HEK293T (cell line): ENCODE results near the gene POLDIP2.

ENCODE experiments used
- CTCF ChIA-PET: fragments of 350-600 bp; formaldehyde crosslinking; extraction: SDS; loops from one replicate; lab custom pipeline; 2021; ENCODE audit warnings: antibody characterized with exemption, inconsistent platforms; lab: Yijun Ruan, JAX
- POLR2A ChIA-PET: fragments of 350-600 bp; formaldehyde crosslinking; extraction: SDS; loops from one replicate; lab custom pipeline; 2020; ENCODE audit warnings: antibody characterized with exemption, inconsistent platforms; lab: Yijun Ruan, JAX
- DNase-seq: peaks from one replicate; pipeline ENCODE4 v3.0.0; 2012; ENCODE audit warnings: mixed read lengths; ENCODE audit errors: extremely low spot score
- ARNT ChIP-seq: fragments of 450-650 bp; IDR thresholded peaks from 2 replicates; pipeline ENCODE4 v1.6.1; 2017; ENCODE audit warnings: mild to moderate bottlenecking
- BHLHE40 ChIP-seq: fragments of 450-650 bp; IDR thresholded peaks from 2 replicates; pipeline ENCODE4 v1.6.1; 2016; ENCODE audit warnings: mild to moderate bottlenecking, moderate library complexity, borderline replicate concordance
- CTBP1 ChIP-seq: fragments of 450-650 bp; IDR thresholded peaks from 2 replicates; pipeline ENCODE4 v1.6.1; 2016; ENCODE audit warnings: borderline replicate concordance
- ELF4 ChIP-seq: fragments of 450-650 bp; IDR thresholded peaks from 2 replicates; pipeline ENCODE4 v1.6.1; 2017; ENCODE audit warnings: antibody characterized with exemption
- FOXA1 ChIP-seq: fragments of 450-650 bp; IDR thresholded peaks from 2 replicates; pipeline ENCODE4 v1.6.1; 2016; ENCODE audit warnings: mild to moderate bottlenecking
- FOXK2 ChIP-seq: fragments of 450-650 bp; IDR thresholded peaks from 2 replicates; pipeline ENCODE4 v1.6.1; 2016; ENCODE audit warnings: mild to moderate bottlenecking
- FOXM1 ChIP-seq: fragments of 450-650 bp; IDR thresholded peaks from 2 replicates; pipeline ENCODE4 v1.6.1; 2017; ENCODE audit warnings: mild to moderate bottlenecking, borderline replicate concordance
- HDGF ChIP-seq: fragments of 450-650 bp; IDR thresholded peaks from 2 replicates; pipeline ENCODE4 v1.6.1; 2017; ENCODE audit warnings: antibody characterized with exemption, borderline replicate concordance
- L3MBTL2 ChIP-seq: fragments of 450-650 bp; conservative IDR thresholded peaks from 2 replicates; pipeline ENCODE4 v1.6.1; 2016; ENCODE audit warnings: mild to moderate bottlenecking
- LEF1 ChIP-seq: fragments of 450-650 bp; IDR thresholded peaks from 2 replicates; pipeline ENCODE4 v1.6.1; 2017; ENCODE audit warnings: mild to moderate bottlenecking, borderline replicate concordance
- NFRKB ChIP-seq: fragments of 450-650 bp; IDR thresholded peaks from 2 replicates; pipeline ENCODE4 v1.6.1; 2016; ENCODE audit warnings: mild to moderate bottlenecking, moderate library complexity
- SP1 ChIP-seq: fragments of 450-650 bp; IDR thresholded peaks from 2 replicates; pipeline ENCODE4 v1.6.1; 2017
- SUZ12 ChIP-seq: fragments of 450-650 bp; IDR thresholded peaks from 2 replicates; pipeline ENCODE4 v1.6.1; 2016; ENCODE audit warnings: mild to moderate bottlenecking
- TARDBP ChIP-seq: fragments of 450-650 bp; IDR thresholded peaks from 2 replicates; pipeline ENCODE4 v1.6.1; 2016
- ZNF384 ChIP-seq: fragments of 450-650 bp; IDR thresholded peaks from 2 replicates; pipeline ENCODE4 v1.6.1; 2016
- TF ChIP-seq, protein P1 (sequence below): fragments of 450-650 bp; IDR thresholded peaks from 2 replicates; pipeline ENCODE4 v1.6.1; 2016

The POLDIP2 gene

DNA sequence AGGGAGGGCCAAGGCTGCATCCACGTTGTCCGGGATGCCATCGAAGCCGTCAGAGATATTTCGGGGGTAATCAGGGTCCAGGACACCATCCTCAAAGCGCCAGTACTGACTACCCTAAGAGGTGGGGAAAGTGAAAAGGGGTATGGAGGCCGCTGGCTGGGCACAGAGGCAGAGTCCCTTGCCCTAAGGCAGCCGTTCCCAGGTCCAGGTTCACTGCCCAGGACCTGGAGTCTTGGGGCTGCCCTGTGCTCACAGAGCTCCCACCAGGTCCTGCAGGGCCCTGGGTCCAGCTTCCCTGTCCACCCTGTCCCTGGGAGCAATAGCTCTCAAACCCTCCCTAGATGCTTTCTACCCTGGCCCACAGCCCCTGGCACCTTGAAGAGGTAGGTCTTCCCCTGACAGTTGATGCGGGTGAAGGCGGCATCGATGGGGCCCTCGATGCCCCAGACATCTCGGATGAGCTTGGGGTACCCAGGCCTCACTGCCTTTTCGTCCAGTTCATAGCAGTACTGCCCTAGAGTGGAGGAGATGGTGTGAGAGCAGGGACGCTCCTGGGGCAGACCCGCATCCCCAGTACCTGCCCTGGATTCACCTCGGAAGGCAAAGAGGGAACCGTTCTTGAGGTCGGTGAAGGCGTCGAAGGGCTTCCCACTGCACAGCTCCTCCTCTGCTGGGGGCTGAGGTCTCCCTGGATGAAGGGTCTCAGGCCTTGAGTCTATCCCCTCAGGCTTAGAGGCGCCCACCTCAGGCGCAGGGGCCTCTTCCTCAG, 11.8 kb upstream of the POLDIP2 start:
- no peak for DNase-seq
- POLR2A ChIA-PET = interaction anchor here (1.1 to 6.4 kb wide), 3 partner anchors 12 to 34 kb away, joined by 4 to 64 read pairs (median 17); partner anchors contain the start of genes IFT20, POLDIP2 and TNFAIP1
- CTCF ChIA-PET = interaction anchor here (0.6 to 2.3 kb wide), 2 partner anchors 48 to 483 kb away, joined by 4 to 14 read pairs; no protein-coding TSS in a partner anchor
- TF ChIP-seq HDGF (no peak), ZNF384 (no peak), TARDBP (no peak), BHLHE40 (no peak), NFRKB (no peak), L3MBTL2 (no peak), SP1 (no peak), SUZ12 (no peak), FOXK2 (no peak), ELF4 (no peak), CTBP1 (no peak), FOXM1 (no peak), ARNT (no peak), FOXA1 (no peak), LEF1 (no peak)
- TF ChIP-seq, protein P1, sequence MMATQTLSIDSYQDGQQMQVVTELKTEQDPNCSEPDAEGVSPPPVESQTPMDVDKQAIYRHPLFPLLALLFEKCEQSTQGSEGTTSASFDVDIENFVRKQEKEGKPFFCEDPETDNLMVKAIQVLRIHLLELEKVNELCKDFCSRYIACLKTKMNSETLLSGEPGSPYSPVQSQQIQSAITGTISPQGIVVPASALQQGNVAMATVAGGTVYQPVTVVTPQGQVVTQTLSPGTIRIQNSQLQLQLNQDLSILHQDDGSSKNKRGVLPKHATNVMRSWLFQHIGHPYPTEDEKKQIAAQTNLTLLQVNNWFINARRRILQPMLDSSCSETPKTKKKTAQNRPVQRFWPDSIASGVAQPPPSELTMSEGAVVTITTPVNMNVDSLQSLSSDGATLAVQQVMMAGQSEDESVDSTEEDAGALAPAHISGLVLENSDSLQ = no peak

DNA sequence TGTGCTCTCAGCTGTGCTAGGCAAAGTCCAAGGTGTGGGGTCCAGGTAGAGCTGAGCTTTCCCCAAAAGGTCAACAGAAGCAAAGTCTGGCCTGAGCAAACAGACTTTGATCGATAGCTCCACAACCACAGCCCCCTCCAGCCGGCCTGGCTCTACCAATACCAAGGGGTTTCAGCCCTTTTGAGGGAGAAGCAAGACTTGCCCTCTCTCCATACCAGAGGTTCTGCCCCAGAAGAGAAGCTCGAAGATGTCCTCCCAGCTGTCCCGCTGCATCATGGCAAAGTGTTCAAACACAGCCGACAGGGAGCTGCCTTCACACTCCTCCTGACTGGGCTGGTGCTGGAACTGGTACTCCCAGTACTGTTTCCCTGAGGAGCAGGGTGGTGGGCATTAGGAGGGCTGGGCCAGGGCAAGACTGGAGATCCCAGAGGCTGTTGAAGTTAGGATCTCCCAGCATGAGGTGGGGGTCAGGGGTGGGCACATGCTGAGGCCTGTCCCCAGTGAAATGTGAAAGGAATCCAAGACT, 11.0 kb upstream of the POLDIP2 start:
- TF ChIP-seq CTBP1 = no peak
- no peak for TF ChIP-seq FOXA1
- TF ChIP-seq FOXK2 = no peak
- TF ChIP-seq, protein P1 = no peak
- DNase-seq = no peak
- ChIA-PET POLR2A (interaction anchor here (1.0 to 6.4 kb wide), 3 partner anchors 11 to 37 kb away, joined by 3 to 64 read pairs (median 4); partner anchors contain the start of genes POLDIP2 and TNFAIP1), CTCF (no interaction called here)

DNA sequence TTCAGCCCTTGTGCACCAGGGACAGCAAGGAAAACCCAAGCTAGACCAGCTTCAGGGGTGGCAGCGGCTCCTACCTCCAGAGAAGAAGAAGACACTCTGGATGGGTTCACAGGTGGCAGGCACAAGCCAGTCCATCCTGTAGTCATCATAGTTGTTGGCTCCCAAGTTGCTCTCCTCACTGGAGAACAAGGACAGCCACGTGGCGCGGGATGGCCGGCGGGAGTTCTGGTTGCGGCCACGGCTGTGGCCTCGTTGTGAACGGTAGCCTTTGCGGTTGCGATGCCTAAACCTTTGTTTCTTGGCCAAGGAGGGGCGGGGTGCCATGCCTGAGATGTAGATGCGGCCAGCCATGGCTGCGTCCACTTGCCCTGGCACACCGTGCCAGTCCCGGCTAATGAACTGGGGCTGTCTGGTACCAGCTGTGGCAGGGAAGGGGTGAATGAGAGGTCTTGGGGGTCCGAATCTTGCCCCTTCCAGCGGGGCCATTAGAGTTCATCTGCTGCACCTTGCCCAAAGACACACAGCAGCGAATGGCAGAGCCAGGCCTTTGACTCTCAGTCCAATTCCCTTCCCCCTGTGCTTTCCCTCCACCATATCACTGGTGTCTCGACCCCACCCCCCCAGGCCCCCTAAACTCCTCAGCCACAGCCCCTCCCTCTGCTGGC, 10.4 kb upstream of the POLDIP2 start:
- ChIA-PET CTCF (interaction anchor here (1.8 kb wide), 1 partner anchor 10 kb away, joined by 6 read pairs; the partner anchor contains the start of gene POLDIP2), POLR2A (interaction anchor here (1.0 to 6.4 kb wide), 3 partner anchors 10 to 38 kb away, joined by 3 to 64 read pairs (median 4); partner anchors contain the start of genes POLDIP2 and TNFAIP1)
- no peak for DNase-seq
- TF ChIP-seq ARNT (no peak), HDGF (no peak), BHLHE40 (no peak), TARDBP (no peak), FOXM1 (no peak), FOXA1 (no peak), CTBP1 (no peak), SUZ12 (no peak), ZNF384 (no peak)
- TF ChIP-seq, protein P1 = no peak

DNA sequence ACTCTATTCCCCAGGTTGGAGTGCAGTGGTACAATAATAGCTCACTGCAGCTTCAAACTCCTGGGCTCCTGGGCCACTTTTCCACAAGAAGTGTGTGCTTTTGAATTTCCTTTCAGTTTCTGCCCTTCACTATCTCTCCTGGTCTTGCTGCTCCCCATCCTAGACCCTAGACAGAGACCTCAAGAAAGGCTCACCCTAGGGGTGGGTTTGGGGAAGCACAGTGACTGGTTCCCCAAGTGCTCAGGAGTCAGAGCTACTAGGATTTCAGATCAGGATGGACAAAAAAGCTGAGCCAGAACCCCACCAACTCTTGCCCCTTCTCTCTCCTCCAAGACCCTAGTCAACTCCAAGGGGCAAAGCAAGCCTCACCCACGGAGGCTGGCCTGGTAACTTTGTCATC, 9.3 kb upstream of the POLDIP2 start:
- no peak for DNase-seq
- CTCF ChIA-PET = interaction anchor here (0.6 to 1.8 kb wide), 2 partner anchors 9 to 31 kb away, joined by 3 to 6 read pairs; partner anchors contain the start of genes IFT20, POLDIP2 and TNFAIP1
- no peak for TF ChIP-seq LEF1
- no peak for TF ChIP-seq SP1
- TF ChIP-seq FOXM1 = no peak
- no peak for TF ChIP-seq NFRKB
- no peak for TF ChIP-seq FOXK2
- no peak for TF ChIP-seq BHLHE40
- TF ChIP-seq, protein P1 = no peak
- TF ChIP-seq FOXA1 = no peak
- no peak for TF ChIP-seq ELF4
- no peak for TF ChIP-seq ZNF384
- TF ChIP-seq CTBP1 = no peak
- TF ChIP-seq HDGF = no peak
- no peak for TF ChIP-seq TARDBP
- no peak for TF ChIP-seq ARNT
- TF ChIP-seq SUZ12 = no peak
- no peak for TF ChIP-seq L3MBTL2
- POLR2A ChIA-PET = interaction anchor here (0.8 to 6.4 kb wide), 4 partner anchors 9 to 34 kb away, joined by 3 to 64 read pairs (median 3); partner anchors contain the start of genes IFT20, POLDIP2 and TNFAIP1
